Head of caudate nucleus (tissue), 42 donors: Measurements from ENCODE around the gene ACTC1.
"Not testable (repeated sequence)": the region's sequence is repeated elsewhere in the genome, so short reads cannot be mapped to it uniquely, and the experiment has no call there.

Source experiments
- DNase-seq, 42 donors: peaks; one replicate each; pipeline versions ENCODE4 v3.0.0 to v3.0.0-alpha.2; 2020 to 2021; ENCODE audit warnings: mixed read lengths in 7 of 42
- intact Hi-C: fragments of 100-400 bp; cut with DNase I; formaldehyde crosslinking; loops from one replicate; pipeline ENCODE4 v1.15.0; 2022

ACTC1 gene

GRCh38 chr15:34795267-34796081, at the start of gene ACTC1:
Gene ACTC1 (minus strand): TSS chr15:34795549. CDS start chr15:34794808, 741 bp downstream.
- DNase-seq, result peak in 17 of 42 donors; percentile 8 to 58 (median 22)
- intact Hi-C loops, result no loop called here

DNA sequence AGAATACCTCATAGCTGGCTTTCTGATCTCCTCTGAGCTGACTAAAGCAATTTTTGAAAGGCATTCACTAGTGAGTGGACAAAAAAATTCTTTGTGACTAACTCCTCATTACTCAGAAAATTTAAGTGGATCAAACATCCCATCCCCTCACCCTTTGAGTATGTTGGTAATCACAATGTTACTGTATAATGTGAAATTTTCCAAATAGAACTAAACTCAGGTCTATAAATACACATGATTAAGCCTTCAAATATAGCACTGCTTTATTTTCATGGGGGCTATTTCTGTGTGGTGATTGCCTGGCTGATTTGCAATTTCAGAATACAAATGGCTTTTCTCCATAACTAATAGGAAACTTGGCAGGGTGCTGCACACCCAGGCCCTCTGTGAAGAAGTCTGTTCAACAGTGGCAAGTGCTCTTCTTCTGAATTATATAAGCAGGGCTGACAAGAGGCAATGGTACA, 45.9 kb upstream of the ACTC1 start:
- DNase-seq, result no peak
- intact Hi-C loops, result no loop called here

DNA sequence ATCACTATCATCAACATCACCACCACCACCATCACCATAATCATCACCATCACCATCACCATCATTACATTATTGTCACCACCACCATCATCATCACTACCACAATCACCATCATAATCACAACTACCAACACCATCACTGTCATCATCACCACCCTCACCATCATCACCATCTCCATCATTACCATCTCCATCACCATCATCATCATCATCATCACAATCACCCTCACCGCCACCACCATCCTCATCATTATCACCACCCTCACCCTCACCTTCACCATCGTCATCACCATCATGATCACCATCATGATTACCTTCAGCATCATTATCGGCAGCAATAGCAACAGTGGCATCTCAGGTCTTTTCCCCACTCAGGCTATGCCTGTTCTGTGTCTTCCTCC, 42.9 kb upstream of the ACTC1 start:
- intact Hi-C loops, result no loop called here
- DNase-seq, result no peak

DNA sequence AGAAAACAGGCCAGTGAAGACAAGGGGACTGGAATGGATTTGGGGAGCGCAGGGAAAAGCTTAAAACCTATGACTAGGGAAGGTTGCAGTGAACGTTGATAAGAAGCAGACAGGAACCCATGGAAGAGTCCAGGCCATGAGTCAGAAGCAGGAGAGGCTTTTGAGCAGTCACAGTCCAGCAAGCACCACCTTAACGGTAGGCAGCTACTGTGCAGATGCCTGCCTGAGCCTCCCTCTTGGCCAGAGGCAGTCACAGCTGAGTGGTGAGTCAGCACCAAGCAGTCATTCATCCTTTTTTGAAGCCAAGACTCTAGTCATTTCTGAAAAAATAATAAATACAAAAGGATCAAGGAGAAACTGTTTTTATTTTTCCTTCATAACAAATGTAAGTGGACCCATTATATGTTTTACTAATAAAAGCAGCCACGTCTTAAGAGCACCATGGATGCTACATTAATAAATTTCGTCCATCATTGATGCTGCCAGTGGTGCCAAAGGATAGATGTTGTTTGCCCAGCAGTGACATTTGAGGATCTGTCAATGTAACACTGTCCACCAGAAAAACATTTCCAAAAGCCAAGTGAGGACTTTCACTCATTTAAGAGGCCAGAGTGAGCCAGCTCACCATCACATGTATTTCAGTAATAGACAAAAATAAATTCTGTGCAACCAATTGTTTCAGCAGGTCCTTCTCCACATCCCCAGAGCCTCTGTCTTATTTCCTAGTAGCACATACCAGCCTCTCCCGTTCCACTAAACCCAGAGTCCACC, 42.1 kb upstream of the ACTC1 start:
- intact Hi-C loops, result no loop called here
- no peak for DNase-seq

DNA sequence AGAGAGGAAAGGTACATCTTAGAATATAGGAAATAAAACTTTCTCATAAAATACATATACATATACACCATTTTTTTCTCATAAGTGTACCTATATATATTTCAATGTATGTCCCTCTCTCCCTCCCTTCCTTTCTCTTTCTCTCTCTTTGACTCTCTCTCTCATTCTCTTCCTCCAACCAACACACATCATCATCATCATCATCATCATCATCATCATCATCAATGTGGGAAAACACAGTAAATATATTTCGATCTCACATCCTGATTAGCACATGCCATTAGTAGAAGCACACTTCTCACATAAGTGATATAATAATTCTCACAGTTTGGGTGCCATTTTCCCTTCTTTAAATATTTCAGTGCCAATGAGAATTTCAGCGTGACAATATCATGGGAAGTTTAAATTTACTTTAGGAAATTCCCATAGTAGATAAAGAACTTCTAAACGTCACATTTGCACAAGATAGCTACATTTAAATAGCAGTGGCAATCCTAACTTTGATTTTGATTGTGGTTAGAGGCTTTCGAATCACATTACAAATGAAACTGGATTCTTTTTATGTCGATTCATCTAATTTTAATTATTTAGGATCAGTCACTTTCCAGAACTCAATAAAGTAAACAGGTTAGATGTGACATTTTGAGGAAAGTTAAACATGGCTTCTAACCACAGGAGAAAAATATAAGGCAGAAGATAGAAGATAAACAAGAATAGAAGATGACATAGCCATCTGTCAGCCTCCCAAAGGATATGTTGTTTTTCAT, 33.0 kb upstream of the ACTC1 start:
- intact Hi-C loops, result no loop called here
- no peak for DNase-seq

- intact Hi-C loops, result no loop called here
- no peak for DNase-seq
These were observed 26.5 kb upstream of the ACTC1 start for GRCh38 chr15:34821831-34822230.

- no peak for DNase-seq
- intact Hi-C loops, result no loop called here
These were observed 24.8 kb upstream of the ACTC1 start for GRCh38 chr15:34820110-34820509.

GRCh38 chr15:34818526-34818925, 23.2 kb upstream of the ACTC1 start:
- intact Hi-C loops, result no loop called here
- no peak for DNase-seq

GRCh38 chr15:34815836-34816235, 20.5 kb upstream of the ACTC1 start:
- intact Hi-C loops, result no loop called here
- no peak for DNase-seq

DNA sequence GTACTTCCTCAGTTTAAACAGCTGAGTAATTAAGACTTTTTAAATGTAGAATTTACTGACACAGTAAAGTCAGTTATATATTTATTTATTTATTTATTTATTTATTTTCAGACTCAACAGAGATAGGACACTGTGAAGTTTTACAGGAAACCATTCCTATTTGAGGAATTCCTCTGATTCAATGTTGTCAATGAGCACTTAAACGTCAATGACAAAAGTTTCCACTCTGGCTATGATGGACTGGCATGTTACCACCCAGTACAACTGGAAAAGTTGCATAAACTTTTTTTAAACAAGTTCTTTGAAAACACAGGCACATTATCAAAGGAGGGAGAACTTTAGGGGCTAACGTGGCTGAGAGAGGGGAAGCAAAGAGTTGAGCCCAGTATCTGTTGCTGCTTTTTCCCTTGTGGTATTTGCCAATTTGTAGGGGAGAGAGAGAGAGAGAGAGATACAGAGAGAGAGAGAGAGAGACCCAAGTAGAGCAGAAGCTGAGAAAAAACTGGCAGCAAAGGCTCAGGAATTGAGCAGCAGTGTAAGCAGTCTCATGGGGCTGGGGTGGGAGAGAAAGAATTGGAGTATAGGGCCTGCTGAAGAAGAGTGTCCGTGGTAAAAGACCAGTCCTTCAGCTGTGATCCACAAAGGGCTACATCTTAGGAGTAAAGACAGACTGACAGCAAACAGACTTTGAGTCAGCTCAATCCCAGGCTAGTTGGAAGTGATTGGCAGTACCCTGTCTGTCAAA, 18.3 kb upstream of the ACTC1 start:
- intact Hi-C loops, result no loop called here

DNA sequence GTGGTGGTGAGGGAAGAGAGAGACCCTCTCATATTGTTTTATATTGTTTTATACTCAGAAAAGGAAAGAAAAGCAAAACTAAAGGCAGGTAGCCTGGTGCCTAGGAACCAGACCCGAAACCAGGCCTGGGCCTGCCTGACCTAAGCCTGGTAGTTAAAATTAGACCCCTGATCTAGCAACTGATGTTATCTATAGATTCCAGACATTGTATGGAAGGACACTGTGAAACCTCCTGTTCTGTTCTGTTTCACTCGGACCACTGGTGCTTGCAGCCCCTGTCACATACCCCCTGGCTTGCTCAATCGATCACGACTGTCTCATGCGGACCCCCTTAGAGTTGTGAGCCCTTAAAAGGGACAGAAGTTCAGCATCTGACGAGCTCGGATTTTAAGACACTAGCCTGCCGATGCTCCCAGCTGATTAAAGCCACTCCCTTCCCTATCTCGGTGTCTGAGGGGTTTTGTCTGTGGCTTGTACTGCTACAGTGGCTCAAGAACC, 17.6 kb upstream of the ACTC1 start:
- intact Hi-C loops, DNase-seq: not testable (repeated sequence)

More for the DNA sequence above, 18.3 kb upstream of the ACTC1 start:
- no peak for DNase-seq

GRCh38 chr15:34812369-34812768, 17.0 kb upstream of the ACTC1 start:
- intact Hi-C loops, result no loop called here
- no peak for DNase-seq

- intact Hi-C loops, result no loop called here
- DNase-seq, result no peak
These were observed 15.2 kb upstream of the ACTC1 start for GRCh38 chr15:34810443-34811129.

GRCh38 chr15:34809186-34809585, 13.8 kb upstream of the ACTC1 start:
- intact Hi-C loops, result no loop called here
- DNase-seq, result no peak

GRCh38 chr15:34808016-34808415, 12.7 kb upstream of the ACTC1 start:
- intact Hi-C loops, result no loop called here
- no peak for DNase-seq

DNA sequence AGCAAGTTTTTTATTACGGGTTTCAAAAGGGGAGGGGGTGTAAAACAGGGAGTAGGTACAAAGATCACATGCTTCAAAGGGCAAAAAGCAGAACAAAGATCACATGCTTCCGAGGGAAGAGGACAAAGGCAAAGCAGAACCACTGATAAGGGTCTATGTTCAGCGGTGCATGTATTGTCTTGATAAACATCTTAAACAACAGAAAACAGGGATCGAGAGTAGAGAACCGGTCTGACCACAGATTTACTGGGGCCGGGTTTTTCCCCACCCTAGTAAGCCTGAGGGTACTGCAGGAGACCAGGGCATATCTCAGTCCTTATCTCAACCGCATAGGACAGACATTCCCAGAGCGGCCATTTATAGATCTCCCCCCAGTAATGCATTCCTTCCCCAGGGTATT, 11.9 kb upstream of the ACTC1 start:
- intact Hi-C loops, DNase-seq: not testable (repeated sequence)

DNA sequence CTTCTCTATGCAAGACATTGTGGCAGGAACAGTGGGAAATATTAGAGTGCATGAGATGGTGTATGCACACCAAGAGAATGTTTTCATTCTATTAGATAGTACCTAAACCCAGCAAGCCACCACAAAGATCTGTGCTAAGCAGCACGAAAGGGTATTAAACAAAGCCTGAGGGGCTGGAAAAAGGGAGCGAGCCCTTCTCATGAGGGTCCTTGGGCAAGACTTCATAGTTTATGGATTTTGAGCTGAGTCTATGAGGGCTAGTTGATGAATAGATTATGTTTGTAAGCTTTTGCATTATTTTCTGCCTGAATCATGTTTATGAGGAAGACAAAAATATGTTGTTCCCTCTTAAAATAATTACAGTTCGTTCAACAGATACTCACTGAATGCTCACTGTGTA, 9.4 kb upstream of the ACTC1 start:
- no peak for DNase-seq
- intact Hi-C loops, result no loop called here

DNA sequence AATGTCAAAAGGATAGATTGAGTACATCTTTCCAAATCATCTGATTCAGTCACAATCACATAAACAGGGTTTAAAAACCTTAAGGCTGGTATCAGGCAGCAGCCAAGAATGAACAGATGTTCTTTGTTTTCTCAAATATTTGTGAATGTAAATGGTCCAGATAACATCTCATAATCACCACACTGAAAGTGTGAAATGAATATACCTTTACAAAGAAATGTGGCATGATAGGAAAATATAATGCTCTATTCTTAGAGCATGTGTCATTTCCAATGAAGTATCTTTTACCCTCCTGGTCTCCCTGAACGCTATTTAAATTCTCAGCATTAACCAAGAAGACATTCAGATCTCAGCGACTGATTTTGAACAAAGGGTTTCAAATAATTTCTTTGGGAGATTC, 8.8 kb upstream of the ACTC1 start:
- intact Hi-C loops, result no loop called here
- DNase-seq, result no peak
